Retinal pigment epithelial cell (primary cell): ENCODE results near the gene KCNAB2.

Source experiments
- DNase-seq: peaks from one replicate; pipeline ENCODE4 v3.0.0-alpha.2; 2010; ENCODE audit warnings: low read depth
- H3K4me3 ChIP-seq: 2 replicates; pipeline ENCODE4 v1.5.1; 2011; ENCODE audit warnings: mild to moderate bottlenecking, low read length, control low read depth, moderate library complexity
- CTCF ChIP-seq: conservative IDR thresholded peaks from 2 replicates; pipeline ENCODE4 v1.5.1; 2011; ENCODE audit warnings: low read depth, low read length, control low read depth, inconsistent platforms

The KCNAB2 gene

GRCh38 chr1:6068073-6068472 is 22.4 kb downstream of the KCNAB2 start:
- DNase-seq = no peak
- no peak for TF ChIP-seq CTCF
- H3K4me3 ChIP-seq = no peak overlapping the region

- no peak overlapping the region for H3K4me3 ChIP-seq
- no peak for TF ChIP-seq CTCF
- DNase-seq = no peak
Observed at GRCh38 chr1:6068932-6069331, 23.2 kb downstream of the KCNAB2 start.

DNA sequence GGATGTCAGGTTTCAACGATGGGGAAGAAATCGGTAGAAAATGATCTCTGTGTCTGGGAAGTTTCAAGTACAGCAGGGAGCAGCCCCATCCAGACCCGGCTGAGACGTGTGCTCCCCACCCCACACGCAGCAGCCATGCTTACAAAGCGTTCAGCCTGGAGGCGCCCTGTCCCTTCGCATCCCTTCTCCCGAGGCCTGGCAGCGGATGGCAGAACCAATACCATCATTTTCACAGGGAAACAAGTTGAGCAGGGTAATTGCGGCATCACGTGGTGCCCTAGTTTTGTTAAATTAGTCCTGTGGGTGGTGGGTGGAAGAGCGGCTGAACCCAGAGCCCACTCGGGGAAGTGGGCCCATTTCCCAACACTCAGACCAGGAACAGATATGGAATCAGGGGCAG is 23.9 kb downstream of the KCNAB2 start:
- no peak for DNase-seq
- no peak overlapping the region for H3K4me3 ChIP-seq
- no peak for TF ChIP-seq CTCF

DNA sequence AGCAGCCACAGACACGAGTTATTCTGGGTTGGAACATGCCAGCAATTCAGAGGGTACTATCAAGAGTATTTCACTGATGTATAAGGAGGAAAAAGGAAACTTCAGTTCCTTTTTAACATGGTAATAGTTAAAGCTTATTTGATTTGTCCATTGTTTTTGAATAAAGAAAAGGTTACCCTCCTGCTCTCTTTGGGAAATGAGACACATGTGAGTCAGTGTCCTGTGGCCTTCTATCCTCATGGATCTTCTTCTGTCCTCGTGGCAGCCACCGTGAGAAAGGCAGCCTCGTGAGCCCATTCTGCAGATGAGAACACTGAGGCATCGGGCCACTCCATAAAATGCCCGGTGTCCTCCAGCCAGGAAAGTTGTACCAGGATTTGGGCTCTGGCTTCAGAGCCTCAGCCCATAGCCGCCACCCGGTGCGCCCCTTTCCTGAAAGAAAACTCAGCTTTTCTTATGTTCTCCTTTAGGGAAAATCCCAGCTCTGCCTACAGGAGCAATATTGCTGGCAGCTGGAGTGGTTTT is 24.8 kb downstream of the KCNAB2 start:
- no peak for DNase-seq
- no peak for TF ChIP-seq CTCF
- no peak overlapping the region for H3K4me3 ChIP-seq

DNA sequence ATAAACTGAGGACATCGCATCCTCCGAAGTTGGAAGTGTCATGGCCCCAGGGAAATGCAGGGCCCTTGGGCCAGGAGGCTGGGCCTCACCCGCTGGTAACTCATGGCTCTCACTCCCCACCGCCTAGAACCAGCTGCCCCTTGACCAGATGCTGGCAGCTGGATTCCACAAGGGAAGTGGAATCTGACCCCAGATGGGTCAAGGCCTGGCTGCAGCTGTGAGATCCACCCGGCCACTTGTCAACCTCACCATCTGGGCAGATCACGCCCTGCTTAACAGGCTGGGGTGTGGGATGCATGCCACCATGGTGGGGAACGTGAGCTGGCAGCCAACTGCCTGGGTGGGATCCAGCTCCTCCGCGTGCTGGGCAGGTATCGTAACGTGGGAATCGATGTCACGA is 25.5 kb downstream of the KCNAB2 start:
- no peak for TF ChIP-seq CTCF
- H3K4me3 ChIP-seq = no peak overlapping the region
- no peak for DNase-seq

GRCh38 chr1:6072774-6073479 is 27.2 kb downstream of the KCNAB2 start:
- no peak for TF ChIP-seq CTCF
- DNase-seq = no peak
- no peak overlapping the region for H3K4me3 ChIP-seq

DNA sequence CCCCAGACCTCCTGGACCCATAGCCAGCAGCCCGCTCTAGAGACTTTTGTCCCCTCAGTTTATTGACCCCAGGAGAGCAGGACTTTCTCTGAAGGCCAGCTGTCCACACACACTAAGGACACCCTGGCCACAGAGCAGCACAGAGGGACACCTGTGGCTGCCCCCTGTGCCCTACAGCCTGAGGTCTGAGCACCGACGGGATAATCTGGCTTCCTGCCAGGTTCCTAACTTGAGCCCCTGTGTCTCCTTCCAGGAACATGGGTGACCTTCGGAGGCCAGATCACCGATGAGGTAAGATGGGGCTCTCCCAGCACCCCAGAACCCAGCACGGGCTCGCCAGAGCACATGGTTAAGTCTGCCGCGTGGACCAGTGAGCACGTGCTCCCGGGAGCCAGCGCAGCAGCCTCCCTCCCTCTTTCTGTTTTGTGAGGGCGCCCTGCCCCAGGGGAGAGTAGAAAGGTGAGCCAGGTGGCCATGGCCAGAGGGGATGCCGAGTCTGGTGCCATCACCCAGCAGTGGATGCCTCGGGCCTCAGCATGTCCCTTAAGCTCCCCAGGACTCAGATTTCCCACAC is 27.9 kb downstream of the KCNAB2 start:
- TF ChIP-seq CTCF = no peak
- no peak overlapping the region for H3K4me3 ChIP-seq
- no peak for DNase-seq
